Hippocampal formation (tissue), 2 donors: ENCODE measurements around the gene AUTS2.

Experiments
- DNase-seq, 2 donors: peaks; one replicate each; lab custom pipeline; 2025; lab: John Stamatoyannopoulos, UW

Gene AUTS2

GRCh38 chr7:69723663-69724062, 125.4 kb downstream of the AUTS2 start:
- no peak for DNase-seq

GRCh38 chr7:69728304-69728703, 130.0 kb downstream of the AUTS2 start:
- no peak for DNase-seq

- no peak for DNase-seq
Measured at GRCh38 chr7:69732203-69732602, 133.9 kb downstream of the AUTS2 start.

- DNase-seq, result no peak
Measured at GRCh38 chr7:69735582-69735981, 137.3 kb downstream of the AUTS2 start.

GRCh38 chr7:69736126-69736810, 138.0 kb downstream of the AUTS2 start:
- DNase-seq, result no peak

- no peak for DNase-seq
Measured at GRCh38 chr7:69738396-69738951, 140.2 kb downstream of the AUTS2 start.

- no peak for DNase-seq
Measured at GRCh38 chr7:69739190-69739589, 140.9 kb downstream of the AUTS2 start.

GRCh38 chr7:69739931-69740431, 141.7 kb downstream of the AUTS2 start:
- peak in 1 of 2 donors; percentile 23 for DNase-seq

GRCh38 chr7:69742237-69742636, 144.0 kb downstream of the AUTS2 start:
- DNase-seq, result no peak

- DNase-seq, result no peak
Measured at GRCh38 chr7:69743436-69743835, 145.2 kb downstream of the AUTS2 start.

- no peak for DNase-seq
Measured at GRCh38 chr7:69744026-69744425, 145.8 kb downstream of the AUTS2 start.

- no peak for DNase-seq
Measured at GRCh38 chr7:69746383-69746782, 148.1 kb downstream of the AUTS2 start.

GRCh38 chr7:69747144-69747543, 148.9 kb downstream of the AUTS2 start:
- no peak for DNase-seq

GRCh38 chr7:69748530-69748929, 150.3 kb downstream of the AUTS2 start:
- DNase-seq, result no peak

GRCh38 chr7:69749372-69749979, 151.2 kb downstream of the AUTS2 start:
- no peak for DNase-seq

- DNase-seq, result no peak
Measured at GRCh38 chr7:69749994-69750393, 151.7 kb downstream of the AUTS2 start.

- DNase-seq, result no peak
Measured at GRCh38 chr7:69751026-69751425, 152.8 kb downstream of the AUTS2 start.

- no peak for DNase-seq
Measured at GRCh38 chr7:69753981-69754380, 155.7 kb downstream of the AUTS2 start.

GRCh38 chr7:69754476-69754875, 156.2 kb downstream of the AUTS2 start:
- no peak for DNase-seq

GRCh38 chr7:69756235-69756634, 158.0 kb downstream of the AUTS2 start:
- DNase-seq, result no peak

- no peak for DNase-seq
Measured at GRCh38 chr7:69757528-69757927, 159.3 kb downstream of the AUTS2 start.

GRCh38 chr7:69757981-69758430, 159.7 kb downstream of the AUTS2 start:
- DNase-seq, result no peak

GRCh38 chr7:69759373-69759772, 161.1 kb downstream of the AUTS2 start:
- no peak for DNase-seq
